Stimulated activated naive CD8-positive, alpha-beta T cell treated with anti-CD3 and anti-CD28 coated beads, Interleukin-15, Interleukin-2, amounts not matched to agents 100 ng/mL and 50 ng/mL, for 24 hours (primary cell): Measurements from ENCODE around the gene HSPB1.
A peak's percentile ranks its signal among the peaks of the same experiment; 100 is the strongest.
"Not testable (repeated sequence)": the region's sequence is repeated elsewhere in the genome, so short reads cannot be mapped to it uniquely, and the experiment has no call there.

Experiments used
- H3K27ac Mint-ChIP-seq: one replicate; pipeline ENCODE4 v1.8.0; 2021; ENCODE audit warnings: mild to moderate bottlenecking, mixed read lengths
- H3K27me3 Mint-ChIP-seq: one replicate; pipeline ENCODE4 v1.8.0; 2021; ENCODE audit warnings: mixed read lengths
- H3K36me3 Mint-ChIP-seq: one replicate; pipeline ENCODE4 v1.8.0; 2021; ENCODE audit warnings: low read depth, mixed read lengths
- H3K4me1 Mint-ChIP-seq: one replicate; pipeline ENCODE4 v1.8.0; 2021; ENCODE audit warnings: low read depth, mixed read lengths
- H3K4me3 Mint-ChIP-seq: one replicate; pipeline ENCODE4 v1.8.0; 2021; ENCODE audit warnings: mild to moderate bottlenecking, mixed read lengths
- H3K9me3 Mint-ChIP-seq: one replicate; pipeline ENCODE4 v1.8.0; 2021; ENCODE audit warnings: mixed read lengths

HSPB1 gene

DNA sequence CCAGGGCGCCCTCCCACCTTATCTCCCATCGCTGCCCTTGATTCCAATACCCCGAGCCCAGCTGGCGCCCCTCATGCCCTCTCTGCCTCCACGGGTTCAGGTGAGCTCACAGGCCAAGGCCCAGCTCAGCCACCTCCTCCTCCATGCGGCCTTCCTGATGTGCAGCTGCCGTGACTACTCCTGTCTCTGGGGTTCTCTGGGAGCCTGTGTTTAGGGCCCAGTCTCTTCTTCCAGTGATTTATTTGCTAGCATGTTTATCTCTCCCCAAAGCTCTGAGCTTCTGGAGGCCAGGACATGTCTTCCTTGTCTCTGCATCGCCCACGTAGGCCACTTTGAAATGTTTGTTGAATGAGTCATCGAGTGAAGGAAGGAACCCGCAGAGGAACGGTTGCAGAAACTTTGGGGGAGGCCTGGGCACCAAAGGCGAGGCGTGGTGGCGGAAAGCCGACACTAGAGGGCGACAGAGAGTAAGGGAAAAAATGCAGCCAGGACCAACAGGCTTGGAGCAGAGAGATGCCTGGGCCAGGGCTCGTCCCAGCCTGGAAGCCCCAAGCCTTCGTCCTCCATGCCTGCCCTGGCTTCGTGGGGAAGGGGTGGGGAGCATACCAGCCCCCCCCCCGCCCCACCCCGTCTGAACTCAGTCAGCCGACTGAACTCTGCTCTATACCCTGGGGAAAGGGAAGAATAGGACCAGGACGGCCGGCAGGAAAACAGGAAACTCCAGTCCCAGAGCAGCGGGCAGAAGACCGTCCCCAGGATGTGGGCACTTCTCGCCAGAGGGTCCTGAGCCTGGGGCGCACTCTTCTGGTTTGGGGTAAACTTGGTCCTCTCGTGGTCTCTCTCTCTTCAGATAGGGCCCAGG, 10.9 kb upstream of the HSPB1 start:
- H3K9me3 Mint-ChIP-seq = no peaks in the 10 kb centered on the region
- H3K4me1 Mint-ChIP-seq = peaks cover 16% of the 10 kb centered on the region
- no peaks in the 10 kb centered on the region for H3K27me3 Mint-ChIP-seq
- peak overlapping the region; percentile 62 for H3K27ac Mint-ChIP-seq
- no peaks in the 10 kb centered on the region for H3K36me3 Mint-ChIP-seq
- H3K4me3 Mint-ChIP-seq = peak overlapping the region; percentile 21

DNA sequence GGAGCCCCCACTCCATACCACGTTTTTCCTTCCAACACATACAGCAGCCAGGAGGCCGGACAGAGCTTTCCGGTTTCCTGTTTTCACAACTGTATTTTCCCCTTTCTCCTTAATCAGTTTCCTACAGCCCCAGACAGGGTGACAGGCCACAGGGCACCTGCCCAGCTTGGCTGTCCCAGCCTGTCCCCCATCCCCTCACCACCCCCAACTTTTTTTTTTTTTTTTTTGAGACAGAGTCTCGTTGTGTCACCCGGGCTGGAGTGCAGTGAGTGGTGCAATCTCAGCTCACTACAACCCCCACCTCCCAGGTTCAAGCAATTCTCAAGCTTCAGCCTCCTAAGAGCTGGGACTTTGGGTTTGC, 10.3 kb upstream of the HSPB1 start:
- no peak overlapping the region for H3K27ac Mint-ChIP-seq

GRCh38 chr7:76292911-76293310, 9.6 kb upstream of the HSPB1 start:
- not testable (repeated sequence) for H3K36me3 Mint-ChIP-seq, H3K4me3 Mint-ChIP-seq, H3K27me3 Mint-ChIP-seq, H3K27ac Mint-ChIP-seq, H3K9me3 Mint-ChIP-seq
- H3K4me1 Mint-ChIP-seq = peaks cover 16% of the 10 kb centered on the region

More for the DNA sequence above, 10.3 kb upstream of the HSPB1 start:
- Mint-ChIP-seq H3K27me3 (no peaks in the 10 kb centered on the region), H3K36me3 (no peaks in the 10 kb centered on the region), H3K4me3 (peak overlapping the region; percentile 17), H3K9me3 (no peaks in the 10 kb centered on the region), H3K4me1 (peaks cover 16% of the 10 kb centered on the region)

DNA sequence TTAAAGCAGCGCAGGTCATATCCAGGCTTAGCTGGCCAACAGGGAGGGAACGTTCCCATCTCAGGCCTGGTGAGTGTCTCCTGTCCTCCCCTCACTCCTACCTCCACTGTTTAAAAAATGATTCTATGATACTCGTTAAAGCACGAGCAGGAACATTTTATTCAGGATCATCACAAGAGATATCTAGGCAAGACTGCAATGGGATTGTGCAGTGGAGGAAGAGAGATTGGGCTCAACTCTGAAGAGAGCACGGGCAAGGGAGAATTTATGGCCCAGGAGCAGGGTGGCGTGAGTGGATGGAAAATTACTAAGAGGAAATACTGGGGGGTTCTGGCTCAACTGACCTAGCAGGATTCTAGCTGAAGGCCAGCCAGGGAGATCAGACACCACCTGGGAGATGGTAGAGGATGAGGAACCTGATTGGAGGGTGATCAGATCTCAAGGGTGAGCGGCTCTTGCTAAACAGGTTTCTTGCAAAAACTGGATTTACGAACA, 9.0 kb upstream of the HSPB1 start:
- H3K27ac Mint-ChIP-seq = no peak overlapping the region
- H3K9me3 Mint-ChIP-seq = no peaks in the 10 kb centered on the region
- no peaks in the 10 kb centered on the region for H3K36me3 Mint-ChIP-seq
- H3K4me1 Mint-ChIP-seq = peaks cover 16% of the 10 kb centered on the region
- no peaks in the 10 kb centered on the region for H3K27me3 Mint-ChIP-seq
- no peak overlapping the region for H3K4me3 Mint-ChIP-seq

- H3K27ac Mint-ChIP-seq = no peak overlapping the region
- no peaks in the 10 kb centered on the region for H3K27me3 Mint-ChIP-seq
- H3K9me3 Mint-ChIP-seq = no peaks in the 10 kb centered on the region
- no peaks in the 10 kb centered on the region for H3K36me3 Mint-ChIP-seq
- no peak overlapping the region for H3K4me3 Mint-ChIP-seq
- peaks cover 16% of the 10 kb centered on the region for H3K4me1 Mint-ChIP-seq
These were observed 8.0 kb upstream of the HSPB1 start for GRCh38 chr7:76294344-76295024.

DNA sequence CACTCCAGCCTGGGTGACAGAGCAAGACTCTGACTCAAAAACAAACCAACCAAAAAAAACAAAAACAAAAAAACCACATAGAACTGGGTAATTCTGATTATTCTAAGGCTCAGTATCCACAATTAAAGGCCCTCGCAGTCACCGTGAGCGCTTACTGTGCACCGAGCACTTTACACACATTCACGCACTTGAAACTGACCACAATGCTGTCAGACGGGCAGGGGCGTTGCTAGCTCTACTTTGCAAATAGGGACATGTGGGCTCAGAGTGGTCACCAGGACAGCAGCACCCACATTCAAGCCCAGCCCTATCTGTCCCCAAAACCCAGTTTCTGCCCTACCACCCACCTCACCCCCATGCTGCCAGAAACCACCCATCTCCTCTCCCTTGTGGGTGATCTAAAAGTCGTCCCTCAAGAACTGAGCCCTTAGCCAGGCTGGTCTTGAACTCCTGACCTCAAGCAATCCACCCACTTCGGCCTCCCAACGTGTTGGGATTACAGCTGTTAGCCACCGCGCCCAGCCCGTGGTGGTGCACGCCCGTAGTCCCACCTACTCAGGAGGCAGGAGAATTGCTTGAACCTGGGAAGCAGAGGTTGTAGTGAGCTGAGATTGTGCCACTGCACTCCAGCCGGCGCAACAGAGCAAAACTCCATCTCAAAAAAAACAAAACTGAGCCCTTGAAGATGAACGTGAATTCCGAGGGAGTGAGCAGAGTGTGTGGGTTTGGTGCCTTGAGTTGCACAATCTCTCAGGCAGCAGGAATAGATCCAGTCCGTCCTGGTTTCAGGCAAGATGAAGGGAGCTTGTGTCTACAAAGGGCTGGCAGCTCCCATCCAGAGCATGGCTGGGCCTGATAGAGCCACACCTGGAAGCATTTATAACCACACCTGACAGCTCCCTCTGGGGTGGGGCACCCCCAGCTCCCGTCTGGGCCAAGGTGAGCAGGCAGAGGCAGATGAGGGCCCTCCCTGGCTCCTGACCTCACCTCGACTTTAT, 5.4 kb upstream of the HSPB1 start:
- H3K9me3 Mint-ChIP-seq = no peaks in the 10 kb centered on the region
- no peaks in the 10 kb centered on the region for H3K36me3 Mint-ChIP-seq
- peaks cover 4% of the 10 kb centered on the region for H3K4me1 Mint-ChIP-seq
- no peak overlapping the region for H3K27ac Mint-ChIP-seq
- H3K27me3 Mint-ChIP-seq = peaks cover 2% of the 10 kb centered on the region
- no peak overlapping the region for H3K4me3 Mint-ChIP-seq

GRCh38 chr7:76300166-76300731, 2.2 kb upstream of the HSPB1 start:
- Mint-ChIP-seq H3K27ac (no peak overlapping the region), H3K36me3 (no peaks in the 10 kb centered on the region), H3K9me3 (no peaks in the 10 kb centered on the region), H3K4me1 (peaks cover 19% of the 10 kb centered on the region), H3K27me3 (peaks cover 6% of the 10 kb centered on the region), H3K4me3 (no peak overlapping the region)

- Mint-ChIP-seq H3K27me3 (peaks cover 6% of the 10 kb centered on the region), H3K4me1 (peaks cover 19% of the 10 kb centered on the region), H3K27ac (no peak overlapping the region), H3K9me3 (no peaks in the 10 kb centered on the region), H3K4me3 (no peak overlapping the region), H3K36me3 (no peaks in the 10 kb centered on the region)
These were observed 1.5 kb upstream of the HSPB1 start for GRCh38 chr7:76301000-76301399.

GRCh38 chr7:76303202-76304147, 1.0 kb downstream of the HSPB1 start:
- Mint-ChIP-seq H3K36me3 (no peaks in the 10 kb centered on the region), H3K9me3 (no peaks in the 10 kb centered on the region), H3K4me1 (peaks cover 19% of the 10 kb centered on the region), H3K27ac (peak overlapping the region; percentile 88), H3K27me3 (peaks cover 6% of the 10 kb centered on the region), H3K4me3 (peak overlapping the region; percentile 85)

DNA sequence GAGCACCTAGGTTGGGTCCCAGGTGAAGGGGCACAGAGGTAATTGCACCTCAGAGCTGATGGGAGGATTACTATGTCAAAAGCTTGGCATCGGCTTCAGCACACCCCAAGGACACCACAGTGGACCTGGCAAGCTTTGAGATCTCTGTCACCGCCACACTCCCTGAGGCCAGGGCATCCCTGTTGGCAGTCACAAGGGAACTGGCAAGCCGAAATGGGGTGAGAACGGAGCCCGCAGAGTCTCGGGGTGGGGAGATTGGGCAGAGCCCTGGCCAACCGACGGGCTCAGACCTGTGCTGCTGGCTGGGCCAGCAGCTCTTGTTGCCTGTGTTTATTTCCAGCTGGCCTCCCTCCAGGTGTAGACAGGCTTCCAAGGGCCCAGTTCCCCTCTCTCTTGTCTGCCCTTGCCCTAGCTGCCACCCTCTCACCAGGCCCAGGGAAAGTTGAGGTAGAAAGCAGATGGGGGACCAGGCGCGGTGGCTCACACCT, 2.5 kb downstream of the HSPB1 start:
- Mint-ChIP-seq H3K4me3 (peak overlapping the region; percentile 85), H3K27me3 (peaks cover 6% of the 10 kb centered on the region), H3K4me1 (peaks cover 19% of the 10 kb centered on the region), H3K27ac (peak overlapping the region; percentile 88), H3K36me3 (no peaks in the 10 kb centered on the region), H3K9me3 (no peaks in the 10 kb centered on the region)

DNA sequence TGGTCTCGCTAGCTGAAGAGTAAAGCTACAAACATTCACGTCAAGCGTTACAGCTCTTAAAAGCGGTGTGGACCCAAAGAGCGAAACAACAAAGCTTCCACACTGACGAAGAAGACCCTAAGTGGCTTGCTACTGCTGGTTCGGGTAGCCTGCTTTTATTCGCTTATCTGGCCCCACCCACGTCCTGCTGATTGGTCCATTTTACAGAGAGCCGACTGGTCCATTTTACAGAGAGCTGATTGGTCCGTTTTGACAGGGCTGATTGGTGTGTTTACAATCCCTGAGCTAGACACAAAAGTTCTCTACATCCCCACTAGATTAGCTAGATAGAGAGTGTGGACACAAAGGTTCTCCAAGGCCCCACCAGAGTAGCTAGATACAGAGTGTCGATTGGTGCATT, 6.4 kb downstream of the HSPB1 start:
- H3K27me3 Mint-ChIP-seq, H3K36me3 Mint-ChIP-seq, H3K4me1 Mint-ChIP-seq, H3K27ac Mint-ChIP-seq, H3K4me3 Mint-ChIP-seq, H3K9me3 Mint-ChIP-seq: not testable (repeated sequence)

GRCh38 chr7:76309341-76310101, 7.0 kb downstream of the HSPB1 start:
- H3K4me3 Mint-ChIP-seq, H3K9me3 Mint-ChIP-seq, H3K4me1 Mint-ChIP-seq, H3K36me3 Mint-ChIP-seq, H3K27ac Mint-ChIP-seq, H3K27me3 Mint-ChIP-seq: not testable (repeated sequence)
